Right hindlimb (tissue), 1 donor: Measurements from ENCODE around the gene MINDY2.
"Not testable (repeated sequence)": the region's sequence is repeated elsewhere in the genome, so short reads cannot be mapped to it uniquely, and the experiment has no call there.

Source experiments
- DNase-seq: peaks from one replicate; pipeline ENCODE4 v3.0.0-alpha.2; 2018

The MINDY2 gene

GRCh38 chr15:58833681-58834426 lies 62.8 kb downstream of the MINDY2 start:
- not testable (repeated sequence) for DNase-seq

DNA sequence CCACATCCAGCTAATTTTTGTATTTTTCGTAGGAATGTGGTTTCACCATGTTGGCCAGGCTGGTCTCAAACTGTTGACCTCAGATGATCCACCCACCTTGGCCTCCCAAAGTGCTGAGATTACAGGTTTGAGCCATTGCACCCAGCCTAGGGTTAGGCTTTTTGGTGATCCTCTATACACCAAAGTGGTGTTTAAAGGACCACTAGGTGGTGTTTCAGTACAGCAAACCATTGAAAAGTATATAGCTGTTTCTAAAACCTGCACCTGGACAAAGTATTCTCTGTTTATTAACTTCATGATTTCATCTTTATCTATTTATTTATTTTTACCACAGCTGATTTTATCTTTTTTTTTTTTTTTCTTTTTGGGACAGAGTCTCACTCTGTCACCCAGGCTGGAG lies 68.4 kb downstream of the MINDY2 start:
- DNase-seq = no peak

- DNase-seq = no peak
Observed at GRCh38 chr15:58840048-58840447, 68.9 kb downstream of the MINDY2 start.

DNA sequence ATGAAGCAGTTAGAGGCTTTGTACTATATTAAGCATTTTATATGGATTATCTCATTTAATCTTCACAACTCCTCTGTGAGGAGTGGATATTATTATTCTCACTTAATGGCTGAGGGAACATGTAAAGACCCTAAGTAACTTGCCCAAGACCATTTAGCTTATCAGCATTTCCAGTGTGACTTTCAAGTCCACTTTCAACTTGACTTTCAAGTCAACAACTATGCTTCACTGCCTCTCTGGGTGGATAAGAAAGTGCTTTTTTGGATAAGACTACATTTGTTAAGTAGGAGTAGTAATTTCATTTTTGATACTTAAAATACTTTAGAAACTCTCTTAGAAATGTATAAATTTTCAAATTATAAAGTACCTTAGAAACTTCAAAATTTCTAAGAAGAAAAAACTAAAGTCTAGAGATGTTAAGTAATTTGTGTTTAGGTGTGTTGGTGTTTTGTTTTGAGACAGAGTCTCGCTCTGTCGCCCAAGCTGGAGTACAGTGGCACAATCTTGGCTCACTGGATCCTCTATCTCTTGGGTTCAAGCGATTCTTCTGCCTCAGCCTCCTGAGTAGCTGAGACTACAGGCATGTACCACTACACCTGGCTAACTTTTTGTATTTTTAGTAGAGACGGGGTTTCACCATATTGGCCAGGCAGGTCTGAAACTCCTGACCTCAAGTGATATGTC lies 71.8 kb downstream of the MINDY2 start:
- no peak for DNase-seq

GRCh38 chr15:58851205-58851604 lies 80.1 kb downstream of the MINDY2 start:
- DNase-seq = not testable (repeated sequence)

GRCh38 chr15:58852347-58852746 lies 81.2 kb downstream of the MINDY2 start:
- no peak for DNase-seq

DNA sequence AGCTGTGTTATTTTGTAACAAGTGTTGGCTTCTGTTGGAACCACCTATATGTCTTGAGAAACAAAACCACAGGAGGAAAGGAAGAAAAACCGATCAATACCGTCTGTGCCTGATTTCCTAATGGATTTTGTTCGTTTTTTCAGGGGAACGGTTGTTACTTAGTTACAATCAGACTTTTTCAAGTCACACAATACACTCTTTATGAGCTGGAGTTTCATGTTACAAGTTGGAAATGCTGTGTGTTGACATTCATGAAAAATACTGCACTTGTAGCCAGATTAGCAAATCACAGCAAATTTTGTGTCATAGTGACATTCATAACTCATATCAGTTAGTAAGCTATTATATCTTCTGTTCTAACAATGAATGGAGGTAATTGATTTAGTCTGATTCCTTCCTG lies 83.5 kb downstream of the MINDY2 start:
- DNase-seq = no peak

DNA sequence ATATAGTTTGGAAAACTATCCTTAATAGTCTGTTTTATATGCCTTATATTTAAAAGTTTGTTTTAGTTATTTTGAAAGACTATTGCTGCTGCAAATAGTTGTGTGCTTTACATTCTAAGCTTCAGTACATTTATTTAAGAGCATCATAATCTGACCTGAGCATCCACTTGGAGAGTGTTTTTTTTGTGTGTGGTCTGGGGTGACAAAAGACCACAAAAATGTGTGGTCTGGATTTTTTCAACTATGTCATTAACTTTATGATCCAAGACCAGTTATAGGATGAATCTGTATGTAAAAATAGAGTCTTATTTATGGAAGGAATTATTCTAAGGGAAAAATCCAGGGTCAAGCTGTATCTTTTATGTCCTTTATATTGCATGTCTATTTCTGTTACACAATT lies 85.0 kb downstream of the MINDY2 start:
- DNase-seq = no peak

- DNase-seq = not testable (repeated sequence)
Observed at GRCh38 chr15:58856621-58857020, 85.5 kb downstream of the MINDY2 start.

DNA sequence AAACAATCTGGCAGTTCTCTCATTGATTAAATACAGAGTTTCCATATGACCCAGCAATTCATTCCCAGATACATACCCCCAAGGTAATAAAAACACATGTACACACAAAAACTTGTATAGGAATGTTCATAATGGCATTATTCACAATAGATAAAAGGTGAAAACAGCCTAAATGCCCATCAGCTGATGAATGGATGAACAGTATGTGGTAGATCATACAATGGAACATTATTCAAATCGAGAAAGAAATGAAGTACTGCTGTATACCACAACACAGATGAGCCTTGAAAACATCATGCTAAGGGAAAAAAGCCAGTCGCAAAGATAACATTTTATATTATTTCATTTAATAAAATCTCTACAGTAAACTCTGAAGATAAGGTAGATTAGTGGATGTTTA lies 91.2 kb downstream of the MINDY2 start:
- no peak for DNase-seq

- DNase-seq = peak; percentile 71
Observed at GRCh38 chr15:58864602-58865424, 93.7 kb downstream of the MINDY2 start.

DNA sequence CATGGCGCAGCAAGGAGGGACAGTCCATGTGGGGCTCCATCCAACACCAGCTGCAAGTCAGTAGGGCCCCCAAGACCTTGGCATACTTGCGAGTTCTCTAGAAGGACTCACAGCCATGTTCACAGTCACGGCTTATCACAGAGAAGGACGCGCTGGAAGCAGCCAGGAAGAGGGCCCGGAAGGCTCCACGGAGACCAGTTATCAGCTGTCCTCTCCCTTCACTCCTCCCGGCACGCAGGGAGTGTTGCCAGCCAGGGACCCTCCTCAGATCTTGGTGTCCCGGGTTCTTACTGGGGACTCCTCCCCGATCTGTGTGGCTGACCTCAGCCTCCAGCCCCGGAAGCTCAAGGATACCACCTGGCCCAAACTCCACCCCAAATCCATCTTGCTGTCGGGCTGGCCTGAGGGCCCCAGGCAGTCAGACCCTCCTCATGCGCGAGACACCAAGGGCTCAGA lies 94.4 kb downstream of the MINDY2 start:
- no peak for DNase-seq

- no peak for DNase-seq
Observed at GRCh38 chr15:58867926-58868325, 96.8 kb downstream of the MINDY2 start.

- DNase-seq = no peak
Observed at GRCh38 chr15:58870451-58870850, 99.3 kb downstream of the MINDY2 start.

DNA sequence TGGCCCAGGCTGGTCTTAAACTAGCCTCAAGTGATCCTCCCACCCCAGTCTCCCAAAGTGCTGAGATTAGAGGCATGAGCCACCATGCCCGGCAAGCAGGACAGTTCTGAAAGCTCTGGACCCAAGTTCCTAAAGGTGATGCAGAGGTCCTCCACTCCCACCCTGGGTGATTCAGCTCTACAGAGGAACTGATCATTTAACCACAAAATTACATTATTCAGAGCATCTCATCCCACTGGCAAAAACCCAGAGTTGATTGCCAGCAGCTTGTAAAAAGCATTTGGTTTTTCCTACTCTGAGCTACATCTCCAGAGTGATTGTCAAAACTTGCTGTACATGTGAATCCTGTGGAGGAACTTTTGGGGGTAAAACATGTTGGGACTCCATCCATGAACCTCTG lies 102.2 kb downstream of the MINDY2 start:
- DNase-seq = no peak

DNA sequence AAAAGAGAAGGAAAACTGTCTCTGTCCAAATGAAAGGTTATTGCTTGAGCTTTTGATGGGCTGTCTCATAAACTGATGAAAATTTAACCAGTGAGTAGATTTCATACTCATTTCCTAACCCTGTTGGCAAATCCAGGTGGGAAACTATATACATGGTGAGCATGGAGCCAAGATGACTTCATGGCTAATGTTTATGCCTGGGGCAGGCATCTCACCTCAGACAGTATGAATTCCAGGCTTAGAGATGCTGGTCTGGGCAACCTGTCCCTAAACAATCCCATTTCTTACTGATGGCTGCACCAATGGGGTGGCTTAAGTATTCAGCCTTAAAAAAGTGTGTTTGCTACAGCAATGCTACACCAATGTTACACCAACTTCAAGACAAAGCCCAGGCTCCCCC lies 104.2 kb downstream of the MINDY2 start:
- DNase-seq = no peak

DNA sequence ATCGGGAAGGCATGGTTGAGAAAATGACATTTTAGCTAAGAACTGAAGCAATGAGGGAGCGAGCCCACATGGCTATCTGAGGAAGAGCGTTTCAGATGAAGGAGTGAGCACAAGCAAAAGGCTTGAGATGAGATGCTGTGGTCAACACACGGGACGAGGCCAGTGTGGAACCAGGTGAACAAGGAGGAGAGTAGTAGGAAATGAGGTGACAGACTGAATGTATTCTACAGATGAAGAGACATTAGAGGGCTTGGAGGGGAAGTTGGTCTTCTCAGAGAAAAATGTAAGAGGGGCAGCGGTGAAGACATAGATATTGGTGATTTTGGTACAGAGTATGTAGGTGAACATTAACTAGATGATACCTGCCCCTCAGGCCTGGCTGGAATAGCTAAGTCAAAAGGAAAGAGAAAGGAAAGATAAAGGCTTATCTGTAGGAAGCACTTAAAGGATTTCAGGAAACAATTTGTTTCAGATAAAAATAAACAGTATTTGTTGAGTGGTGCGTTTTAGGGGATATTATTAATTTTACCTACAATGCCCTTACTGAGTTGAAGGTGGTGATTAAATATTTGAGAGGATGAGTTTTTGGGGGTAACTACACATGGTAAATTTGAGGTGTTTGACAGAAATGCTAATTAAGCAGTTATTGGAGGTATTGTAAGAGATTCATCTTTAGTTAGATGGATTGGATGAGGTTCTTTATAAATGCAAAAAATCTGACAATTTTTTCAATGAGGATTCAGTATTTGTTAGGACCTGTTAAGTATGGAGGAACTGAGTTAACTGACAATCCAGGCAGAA lies 105.4 kb downstream of the MINDY2 start:
- DNase-seq = no peak

GRCh38 chr15:58877999-58878825 lies 107.1 kb downstream of the MINDY2 start:
- DNase-seq = no peak

- DNase-seq = no peak
Observed at GRCh38 chr15:58880320-58880719, 109.2 kb downstream of the MINDY2 start.

GRCh38 chr15:58882243-58882642 lies 111.1 kb downstream of the MINDY2 start:
- no peak for DNase-seq

- DNase-seq = not testable (repeated sequence)
Observed at GRCh38 chr15:58883926-58884325, 112.8 kb downstream of the MINDY2 start.

DNA sequence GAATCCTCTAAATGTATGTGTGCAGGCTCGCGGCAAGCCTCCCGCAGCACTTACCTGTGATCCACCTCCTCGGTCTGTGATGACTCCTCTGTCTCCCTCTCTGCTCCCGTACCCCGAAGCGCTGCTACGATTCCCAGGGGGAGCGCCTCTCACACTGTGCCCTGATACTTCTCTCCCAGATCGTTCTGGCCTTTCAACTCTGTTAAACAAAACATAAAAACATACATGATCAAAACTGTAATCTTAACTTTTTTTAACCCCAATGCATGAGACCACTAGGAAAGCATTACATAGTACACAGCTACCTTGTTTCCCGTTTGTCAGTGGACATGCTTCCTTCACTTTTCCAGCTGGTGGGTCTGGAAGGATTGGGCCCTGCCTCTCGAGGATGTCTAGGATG lies 115.8 kb downstream of the MINDY2 start:
- no peak for DNase-seq
